AG09309 (cell line): Measurements from ENCODE around the gene ARHGEF38.

Source experiments
- DNase-seq: peaks from one replicate; pipeline ENCODE4 v3.0.0-alpha.2; 2010; ENCODE audit warnings: low read depth
- H3K4me3 ChIP-seq: 2 replicates; pipeline ENCODE4 v1.5.1; 2011; ENCODE audit warnings: mild to moderate bottlenecking, low read depth, low read length, moderate library complexity; ENCODE audit not compliant: control insufficient read depth
- CTCF ChIP-seq: IDR thresholded peaks from 2 replicates; pipeline ENCODE4 v1.5.1; 2011; ENCODE audit warnings: mild to moderate bottlenecking, low read depth, low read length, inconsistent platforms; ENCODE audit not compliant: insufficient read depth, control insufficient read depth; ENCODE audit errors: missing control alignments

ARHGEF38 gene

GRCh38 chr4:105551965-105552746 lies at the start of gene ARHGEF38:
ARHGEF38 (plus strand) TSS chr4:105552620; CDS start chr4:105552766, 146 bp downstream.
- TF ChIP-seq CTCF, result no peak
- H3K4me3 ChIP-seq, result no peak within 1 kb of the TSS
- no peak for DNase-seq

GRCh38 chr4:105503484-105503883 lies 48.9 kb upstream of the ARHGEF38 start:
- no peak for TF ChIP-seq CTCF
- no peak overlapping the region for H3K4me3 ChIP-seq
- no peak for DNase-seq

- no peak for DNase-seq
- H3K4me3 ChIP-seq, result no peak overlapping the region
- no peak for TF ChIP-seq CTCF
Measured at GRCh38 chr4:105504744-105505143, 47.7 kb upstream of the ARHGEF38 start.

- no peak for DNase-seq
- no peak for TF ChIP-seq CTCF
- no peak overlapping the region for H3K4me3 ChIP-seq
Measured at GRCh38 chr4:105509291-105509690, 43.1 kb upstream of the ARHGEF38 start.

GRCh38 chr4:105509714-105510113 lies 42.7 kb upstream of the ARHGEF38 start:
- no peak for DNase-seq
- H3K4me3 ChIP-seq, result no peak overlapping the region
- TF ChIP-seq CTCF, result no peak

- no peak for TF ChIP-seq CTCF
- H3K4me3 ChIP-seq, result no peak overlapping the region
- DNase-seq, result no peak
Measured at GRCh38 chr4:105510245-105510644, 42.2 kb upstream of the ARHGEF38 start.
